M059J (cell line): Measurements from ENCODE around the gene MADD. TPM values are rescaled to one million over a fixed set of nuclear protein-coding genes. Genes with fewer than 3 reads are reported as not detected.
A peak's percentile ranks its signal among the peaks of the same experiment; 100 is the strongest.

Source experiments
- DNase-seq: peaks from one replicate; pipeline ENCODE4 v3.0.0-alpha.2; 2012; ENCODE audit warnings: low read depth
- total RNA-seq: library from RNA; depleted of rRNA; stranded (reverse); fragments of >200 nt; shearing (Covaris generic); gene quantifications from 2 replicates; pipeline ENCODE4 v1.2.3, GENCODE V29; 2014

The MADD gene
- total RNA-seq, 1 experiment from 2014 or later, result 25.1 TPM

DNA sequence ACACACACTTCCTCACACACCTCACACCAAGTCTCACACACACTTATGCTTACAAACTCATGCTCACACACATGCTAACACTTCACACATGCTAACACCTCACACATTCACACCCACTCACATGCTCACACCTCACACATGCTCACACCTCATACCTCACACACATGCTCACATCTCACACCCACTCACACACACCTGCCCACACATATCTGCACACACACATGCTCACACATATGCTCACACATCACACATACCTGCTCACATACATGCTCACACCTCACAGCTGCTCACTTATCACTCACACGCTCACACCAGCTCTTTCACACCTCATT is 87.0 kb downstream of the MADD start:
- DNase-seq, result no peak

DNA sequence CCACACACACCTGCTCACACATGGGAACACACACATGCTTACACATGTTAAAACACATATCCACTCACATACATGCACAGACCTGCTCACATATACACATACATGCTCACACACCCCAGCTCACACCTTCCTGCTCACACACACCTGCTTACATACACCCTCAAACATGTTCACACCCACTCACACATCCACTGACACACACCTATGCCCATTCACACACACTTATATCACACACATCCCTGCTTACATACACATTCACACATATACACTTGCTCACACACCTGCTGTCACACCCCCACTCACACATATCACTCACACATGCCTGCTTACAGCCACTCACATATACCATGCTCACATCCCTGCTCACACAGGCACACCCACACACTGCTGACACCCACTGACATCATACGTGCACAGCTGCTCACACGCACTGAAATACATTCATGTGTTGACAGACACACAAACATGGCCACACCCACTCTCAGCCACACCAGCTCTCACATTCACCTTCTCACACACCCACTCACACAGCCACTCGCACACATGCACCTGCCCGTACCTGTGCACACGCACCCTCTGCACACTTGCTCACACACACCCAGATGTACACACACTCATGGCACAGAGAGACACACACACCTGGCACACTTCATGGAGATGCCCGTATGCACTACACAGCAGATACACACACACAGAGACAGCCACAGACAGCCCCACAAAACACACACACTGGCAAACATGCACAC is 88.2 kb downstream of the MADD start:
- no peak for DNase-seq

DNA sequence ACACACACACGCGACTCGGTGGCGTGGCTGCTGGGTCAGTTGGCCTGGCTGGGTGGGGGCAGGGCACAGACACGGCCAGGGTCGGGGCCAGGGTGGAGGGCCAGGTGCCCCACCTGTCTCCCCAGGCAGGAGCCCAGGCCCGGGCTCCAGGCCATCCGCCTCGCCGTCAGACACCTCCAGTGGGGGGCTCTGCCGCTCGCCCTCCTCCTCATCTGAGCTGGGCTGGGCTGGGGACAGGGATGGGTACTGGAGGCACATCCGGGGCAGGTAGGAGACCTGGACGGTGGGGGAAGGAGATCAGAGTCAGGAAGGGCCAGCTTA is 88.8 kb downstream of the MADD start:
- no peak for DNase-seq

DNA sequence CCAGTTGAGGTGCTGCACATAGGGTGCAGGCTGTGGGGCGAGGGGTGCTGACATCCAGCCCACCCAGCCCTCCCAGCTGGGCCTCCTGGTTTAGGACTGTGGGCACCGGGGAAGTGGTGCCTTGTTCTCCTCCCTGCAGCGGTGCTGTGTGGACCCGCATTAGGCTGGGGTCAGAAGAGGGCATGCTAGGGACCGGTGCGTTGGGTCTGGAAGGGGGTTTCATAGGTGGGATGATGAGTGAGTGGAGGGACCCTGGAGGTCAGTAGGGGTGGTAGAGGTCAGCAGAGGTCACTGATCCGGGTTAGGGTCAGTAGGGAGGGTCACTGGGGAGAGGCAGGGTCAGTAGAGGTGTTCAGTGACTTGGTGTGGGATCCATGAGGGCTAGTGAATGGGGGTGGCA is 89.2 kb downstream of the MADD start:
- no peak for DNase-seq

DNA sequence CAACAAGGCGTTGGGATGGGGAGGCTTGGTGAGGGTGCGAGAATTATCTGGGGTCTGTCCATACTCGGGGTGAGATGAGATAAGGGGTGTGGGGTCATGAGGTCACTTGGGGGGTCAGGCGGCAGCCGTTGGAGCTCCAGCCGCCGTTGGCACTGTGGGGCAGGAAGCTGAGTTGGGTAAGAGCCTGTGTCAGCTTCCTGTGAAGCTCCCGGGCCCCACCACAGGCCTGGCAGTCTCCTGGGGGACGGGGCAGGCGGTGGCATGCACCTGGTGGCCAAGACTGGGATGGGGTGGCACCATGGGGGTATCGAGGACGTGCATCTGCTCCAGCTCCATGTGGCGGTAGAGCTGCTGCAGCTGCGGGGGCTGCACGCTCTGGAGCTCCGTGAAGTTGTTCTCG is 89.7 kb downstream of the MADD start:
- DNase-seq, result no peak

DNA sequence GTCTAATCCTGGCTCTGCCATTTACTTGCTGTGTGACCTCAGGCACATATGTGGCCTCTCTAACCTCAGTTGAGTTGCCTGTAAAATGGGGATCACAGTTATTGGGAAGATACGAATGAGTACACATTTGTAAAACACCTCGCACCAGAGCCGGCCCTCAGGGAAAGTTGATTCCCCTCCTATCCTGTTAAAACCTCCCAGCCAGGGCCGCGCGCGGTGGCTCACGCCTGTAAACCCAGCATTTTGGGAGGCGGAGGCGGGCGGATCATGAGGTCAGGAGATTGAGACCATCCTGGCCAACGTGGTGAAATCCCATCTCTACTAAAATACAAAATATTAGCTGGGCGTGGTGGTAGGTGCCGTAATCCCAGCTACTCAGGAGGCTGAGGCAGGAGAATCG is 90.4 kb downstream of the MADD start:
- DNase-seq, result no peak

DNA sequence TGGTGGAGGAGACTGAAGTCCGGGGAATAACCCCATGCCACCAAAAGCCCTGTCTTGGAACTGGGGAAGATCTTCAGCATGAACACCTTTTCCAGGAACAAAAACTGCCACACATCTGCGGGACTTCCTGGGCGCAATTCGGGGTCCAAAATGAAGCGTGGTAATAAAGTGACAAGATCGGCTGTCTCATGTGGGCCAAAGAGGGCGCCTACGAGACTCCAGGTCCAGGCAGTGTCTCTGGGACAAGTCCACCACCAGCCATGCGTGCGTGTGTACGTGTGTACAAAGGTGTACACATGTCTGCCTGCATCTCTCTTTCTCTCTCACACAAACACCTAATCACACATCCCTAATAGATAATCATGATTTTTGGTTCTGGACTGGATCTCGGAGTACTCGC is 91.5 kb downstream of the MADD start:
- no peak for DNase-seq

DNA sequence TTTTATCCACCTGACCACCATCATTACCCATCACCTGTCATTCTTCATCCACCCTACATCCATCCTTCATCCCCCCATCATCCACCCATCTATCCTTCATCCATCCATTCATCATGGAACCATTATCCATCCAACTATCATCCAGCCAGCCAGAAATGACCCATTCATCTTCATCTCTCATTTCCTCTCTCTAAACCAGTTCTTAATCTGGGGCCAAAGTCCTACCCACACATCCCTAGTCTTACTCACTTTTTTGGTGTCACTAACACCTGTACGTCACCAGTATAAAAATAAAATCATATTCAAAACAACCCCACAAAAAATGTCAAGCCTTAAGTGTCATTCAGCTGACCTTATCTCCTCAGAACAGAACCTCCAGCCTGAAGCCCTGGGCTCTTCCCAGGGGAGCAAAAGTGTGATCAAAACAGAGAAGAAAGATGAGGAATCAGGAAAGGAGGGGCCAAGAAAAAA is 96.1 kb downstream of the MADD start:
- DNase-seq, result no peak

DNA sequence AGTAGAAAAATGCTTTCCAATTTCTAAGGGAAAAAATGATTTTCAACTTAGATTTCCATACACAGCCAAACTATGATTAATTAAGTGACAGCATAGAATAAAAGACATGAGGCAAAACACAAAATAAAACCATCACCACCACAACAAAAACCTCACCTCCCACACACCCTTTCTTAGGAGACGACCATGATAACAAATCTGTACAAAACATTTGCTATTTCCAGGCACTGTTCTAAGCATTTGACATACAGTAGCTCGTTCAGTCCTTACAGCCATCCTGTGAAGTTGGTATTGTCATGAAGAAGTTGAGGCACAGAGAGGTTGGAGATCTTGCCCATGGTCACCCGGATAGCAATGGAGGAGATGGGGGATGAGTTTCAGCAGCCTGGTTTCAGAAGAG is 99.7 kb downstream of the MADD start:
- DNase-seq, result no peak

DNA sequence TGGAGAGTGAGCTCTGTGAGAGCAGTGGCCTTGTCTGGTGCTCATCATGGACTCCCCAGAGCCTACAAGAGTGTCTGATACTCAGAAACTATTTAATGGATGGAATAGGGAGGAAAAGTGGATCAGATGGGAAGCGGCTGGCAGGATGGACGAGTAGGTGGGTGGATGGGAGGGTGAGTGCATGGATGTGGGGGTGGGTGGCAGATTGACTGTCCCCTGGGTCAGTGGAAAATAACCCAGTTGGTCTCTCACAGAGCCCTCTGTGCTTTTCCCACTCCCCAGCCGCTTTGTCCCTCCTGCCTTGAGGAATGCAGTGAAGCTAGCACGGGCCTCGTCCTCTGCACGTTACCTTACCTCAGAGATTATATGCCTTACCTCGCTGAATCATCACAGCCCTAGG is 102.5 kb downstream of the MADD start:
- DNase-seq, result no peak

DNA sequence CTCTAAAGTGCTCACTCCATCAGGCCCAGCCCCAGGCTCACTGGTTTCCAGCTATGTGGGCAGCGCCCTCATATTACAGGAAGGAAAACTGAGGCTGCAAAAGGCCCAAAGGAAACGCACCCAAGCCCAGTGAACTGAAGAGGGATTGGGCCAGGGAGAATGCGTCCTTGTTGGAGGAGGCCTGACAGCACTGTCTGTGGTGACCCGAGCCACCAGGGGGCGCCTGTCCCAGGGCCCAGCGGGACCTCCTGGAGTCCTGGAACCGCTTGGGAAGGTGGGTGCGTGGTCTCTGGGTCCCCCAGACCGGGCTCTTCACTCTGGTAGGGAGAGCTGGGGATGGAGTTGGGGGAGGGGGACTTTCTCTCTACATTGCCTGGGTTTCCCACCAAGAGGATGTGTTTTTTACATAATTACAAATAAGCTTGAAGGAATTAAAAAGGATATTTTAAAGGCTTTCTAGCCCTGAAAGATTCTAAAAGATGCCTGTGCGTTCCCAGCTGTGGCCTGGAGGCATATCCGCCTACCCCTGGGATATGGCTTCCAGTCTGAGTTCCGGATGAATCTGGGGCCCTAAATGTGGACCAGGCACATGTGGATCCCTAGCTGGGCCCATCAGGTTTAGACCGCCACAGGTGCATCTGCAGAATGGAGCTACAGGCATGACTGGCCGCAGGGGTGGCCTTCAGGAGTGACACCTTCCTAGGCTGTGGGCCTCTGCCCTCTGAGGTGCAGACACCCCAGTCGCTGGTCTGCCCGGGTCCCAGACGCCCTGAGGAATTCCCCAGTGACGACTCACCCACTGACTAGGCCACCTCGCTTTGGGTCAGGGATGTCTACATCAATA is 104.2 kb downstream of the MADD start:
- DNase-seq, result peak; percentile 68

DNA sequence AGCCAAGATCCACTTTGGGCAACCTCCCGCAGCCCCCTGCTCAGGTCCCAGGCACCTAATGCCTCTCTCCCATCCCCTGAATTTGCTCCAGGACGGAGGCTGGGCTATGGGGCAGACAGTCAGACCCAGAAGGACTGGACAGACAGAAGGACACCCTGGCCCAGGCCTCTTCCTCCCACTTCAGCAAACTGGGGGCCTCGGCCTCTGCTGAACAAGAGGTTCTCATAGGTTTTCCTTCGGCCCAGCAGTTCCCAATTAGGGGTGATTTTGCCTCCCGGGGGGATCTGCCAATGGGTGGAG is 104.7 kb downstream of the MADD start:
- DNase-seq, result no peak

DNA sequence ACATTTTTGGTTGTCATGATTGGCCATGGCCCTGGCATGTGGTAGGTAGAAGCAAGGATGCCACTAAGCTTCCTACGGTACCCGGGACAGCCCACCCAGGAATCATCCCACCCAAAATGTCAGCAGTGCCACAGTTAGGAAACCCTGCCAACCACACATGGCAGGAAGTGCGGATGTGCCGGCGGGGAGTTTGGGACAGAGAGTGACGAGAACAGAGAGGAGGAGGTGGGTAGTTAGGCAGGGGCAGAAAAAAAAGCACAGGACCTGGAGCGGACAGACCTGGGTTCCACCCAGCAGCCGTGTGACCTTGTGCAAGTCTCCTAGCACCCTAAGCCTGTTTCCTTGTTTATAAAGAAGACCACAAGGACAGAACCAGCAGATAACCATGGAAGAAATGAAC is 105.1 kb downstream of the MADD start:
- no peak for DNase-seq

DNA sequence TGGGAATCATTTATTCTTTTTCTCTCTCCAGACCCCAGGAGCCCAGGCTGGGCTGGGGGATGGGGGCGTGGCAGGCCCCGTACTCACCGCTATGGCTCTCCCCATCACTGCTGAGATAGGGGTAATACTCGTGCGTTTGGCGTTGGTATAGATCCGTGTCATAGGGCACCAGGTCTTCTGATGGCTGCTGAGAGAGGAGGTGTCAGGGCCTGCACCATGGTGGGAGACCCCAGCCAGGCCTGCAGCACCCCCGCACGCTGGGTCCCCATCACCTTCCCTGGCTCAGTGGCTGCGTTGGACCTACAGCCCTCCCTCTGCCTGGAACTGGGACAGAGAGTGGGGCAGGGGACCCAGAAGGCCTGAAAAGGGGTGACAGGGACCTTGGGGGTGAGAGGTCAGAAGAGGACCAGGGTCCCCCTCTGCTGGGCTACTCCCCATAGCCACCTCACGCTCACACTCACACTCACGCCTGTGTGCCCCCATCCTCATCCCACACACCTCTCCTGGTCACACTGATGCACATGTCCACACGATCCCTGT is 105.7 kb downstream of the MADD start:
- DNase-seq, result no peak

DNA sequence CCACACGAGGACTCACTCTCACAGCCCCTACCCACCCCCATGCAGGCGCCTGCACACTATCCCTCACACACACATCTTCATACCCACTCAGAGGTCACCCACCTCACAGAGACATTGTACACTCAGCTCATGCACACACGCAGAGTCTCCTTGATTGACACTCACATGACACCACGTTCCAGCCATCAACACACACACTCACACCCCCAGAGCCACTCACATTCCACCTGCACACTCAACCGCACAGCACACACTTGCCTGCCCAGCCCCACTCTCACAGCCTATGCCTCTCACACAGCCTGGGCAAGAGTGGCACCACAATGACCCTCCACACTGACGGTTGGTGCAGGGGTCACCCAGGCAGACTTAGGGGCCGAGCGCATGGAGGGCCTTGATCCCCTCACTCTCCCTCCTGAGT is 106.2 kb downstream of the MADD start:
- no peak for DNase-seq

DNA sequence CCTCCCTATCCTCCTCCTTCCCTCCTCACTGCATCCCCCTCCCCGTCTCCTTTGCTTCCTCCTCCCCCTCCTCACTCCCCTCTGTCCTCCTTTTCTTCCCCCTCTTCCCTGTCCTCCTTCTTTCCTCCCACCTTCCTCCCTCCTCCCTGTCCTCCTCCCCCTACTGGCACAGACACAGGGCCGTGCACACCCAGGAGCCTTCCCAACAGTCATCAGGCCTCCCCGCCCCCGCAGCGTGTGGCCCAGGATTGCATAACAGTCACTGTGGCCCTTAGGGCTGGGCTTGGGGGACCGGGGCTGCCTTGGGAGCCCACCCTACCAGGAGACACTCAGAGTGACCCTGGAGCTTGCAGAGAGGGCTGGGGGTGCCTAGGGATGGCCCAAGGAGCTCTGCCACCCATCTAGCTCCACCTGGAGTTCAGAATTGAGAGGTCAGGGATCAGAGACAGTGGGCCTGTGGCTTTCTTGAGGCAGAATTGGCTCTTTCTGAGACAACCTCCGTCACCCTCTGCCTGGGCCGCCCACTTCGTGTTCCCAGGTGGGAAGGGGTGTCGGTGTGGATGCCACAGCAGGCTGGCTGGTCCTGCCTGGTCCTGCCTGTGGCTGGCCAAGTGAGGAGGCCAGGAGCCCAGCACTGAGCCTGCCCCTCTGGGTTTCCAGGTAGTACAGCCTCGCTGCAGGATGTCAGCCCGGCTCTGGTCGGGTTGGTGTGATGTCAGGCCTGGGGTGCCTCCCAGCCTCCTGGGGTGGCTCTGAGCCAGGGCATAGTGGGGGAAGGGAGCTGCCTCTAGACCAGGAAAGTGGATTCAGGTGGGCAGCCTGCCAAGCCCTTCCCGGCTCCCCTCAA is 106.8 kb downstream of the MADD start:
- no peak for DNase-seq

DNA sequence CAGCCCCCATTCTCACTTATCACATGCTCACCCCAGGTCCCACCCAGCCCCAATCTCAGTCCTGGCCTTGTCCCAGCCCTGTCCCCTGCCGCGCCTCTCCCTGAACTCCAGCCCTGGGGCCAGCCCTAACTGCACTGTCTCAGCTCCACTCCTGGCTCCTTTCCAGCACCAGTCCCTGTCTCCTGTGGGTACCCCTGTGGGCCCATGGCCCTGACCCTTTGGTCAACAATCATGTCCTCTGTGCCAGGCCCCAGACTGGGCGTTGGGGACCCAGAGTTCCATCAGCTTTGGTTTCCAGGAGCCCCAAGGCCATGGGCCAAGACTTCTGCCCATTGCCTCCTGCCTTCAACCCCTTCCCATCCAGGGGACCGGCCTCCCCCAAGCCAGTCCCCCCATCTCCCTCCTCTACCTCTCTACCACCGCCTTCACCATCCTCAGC is 107.7 kb downstream of the MADD start:
- no peak for DNase-seq

DNA sequence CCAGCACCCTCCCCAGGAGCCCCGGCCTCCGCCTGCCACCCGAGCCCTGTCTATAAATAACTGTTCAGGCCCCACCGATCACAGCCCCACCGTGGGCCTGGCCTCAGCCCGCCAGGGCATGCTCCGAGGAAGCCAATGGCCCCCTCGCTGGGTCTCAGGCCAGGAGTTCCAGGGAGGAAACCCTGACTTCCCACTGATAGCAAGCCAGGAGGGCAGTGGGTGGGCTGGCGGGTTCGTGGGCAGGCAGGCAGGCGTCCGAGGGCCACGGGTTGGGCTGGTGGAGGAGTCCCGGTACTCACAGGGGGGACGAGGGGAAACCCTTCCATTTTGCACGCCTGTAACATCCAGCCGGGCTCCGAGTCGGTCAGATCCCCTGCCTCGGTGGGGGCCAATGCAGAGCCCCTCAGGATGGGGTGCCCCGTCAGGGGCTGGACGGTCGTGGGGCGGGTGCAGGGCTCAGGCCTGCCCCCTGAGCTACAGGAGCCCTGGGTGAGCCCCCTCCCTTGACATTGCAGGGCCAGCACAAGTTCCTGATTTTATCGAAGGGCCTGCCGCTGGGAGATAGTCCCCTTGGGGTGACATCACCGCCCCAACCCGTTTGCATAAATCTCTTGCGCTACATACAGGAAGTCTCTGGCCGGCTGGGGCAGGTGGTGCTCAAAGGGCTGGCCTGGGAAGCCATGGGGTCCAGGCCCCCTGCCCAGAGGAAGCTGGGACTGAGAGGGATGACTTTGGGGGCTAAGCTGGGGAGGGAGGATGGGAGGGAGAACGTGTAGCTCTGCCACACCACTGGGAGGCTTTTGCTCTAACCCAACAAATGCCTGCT is 108.3 kb downstream of the MADD start, which contains the start of gene SPI1:
TSS of gene SPI1 (minus strand) at position 538 of the 826 bp plus-strand sequence. CDS start at position 344, 194 bp downstream.
- no peak for DNase-seq

DNA sequence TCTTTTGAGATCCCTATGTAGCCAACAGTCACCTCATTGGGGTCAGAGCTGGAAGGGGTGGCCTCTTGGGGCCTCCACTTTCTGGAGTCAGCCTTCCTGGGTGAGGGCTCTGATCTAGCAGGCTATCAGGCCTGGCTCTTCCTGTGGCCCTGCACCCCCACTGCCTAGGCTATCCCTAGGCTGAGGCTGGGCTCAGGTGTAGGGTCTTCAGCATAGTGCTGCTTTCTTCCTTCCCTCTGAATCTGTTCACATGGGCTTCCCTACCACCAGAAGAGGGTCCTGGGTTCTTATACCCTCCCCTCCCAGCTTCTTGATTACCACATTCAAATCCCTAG is 108.9 kb downstream of the MADD start:
- no peak for DNase-seq

DNA sequence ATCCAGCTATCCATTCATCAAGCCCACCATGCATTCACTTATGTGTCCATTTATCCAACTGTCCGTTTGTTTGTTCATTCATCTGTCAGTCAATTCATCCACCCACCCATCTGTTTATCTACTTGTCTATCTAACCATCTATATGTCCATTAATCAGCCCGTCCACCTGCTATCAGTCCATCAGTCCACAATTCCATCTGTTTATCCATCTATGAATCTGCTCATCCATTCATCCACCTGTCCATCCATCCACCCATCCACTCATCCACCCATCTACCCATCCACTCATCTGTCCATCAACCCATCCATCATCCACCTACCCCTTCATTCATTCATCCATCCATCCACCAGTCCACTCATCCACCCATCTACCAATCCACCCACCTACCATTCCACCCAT is 109.4 kb downstream of the MADD start:
- DNase-seq, result no peak
